Medulla oblongata (tissue), 1 donor: ENCODE measurements around the gene HNRNPD.
A peak's percentile ranks its signal among the peaks of the same experiment; 100 is the strongest.
"Not testable (repeated sequence)": the region's sequence is repeated elsewhere in the genome, so short reads cannot be mapped to it uniquely, and the experiment has no call there.

Source experiments
- DNase-seq: peaks from one replicate; pipeline ENCODE4 v3.0.0-alpha.2; 2015; ENCODE audit errors: extremely low spot score

Gene HNRNPD, protein sequence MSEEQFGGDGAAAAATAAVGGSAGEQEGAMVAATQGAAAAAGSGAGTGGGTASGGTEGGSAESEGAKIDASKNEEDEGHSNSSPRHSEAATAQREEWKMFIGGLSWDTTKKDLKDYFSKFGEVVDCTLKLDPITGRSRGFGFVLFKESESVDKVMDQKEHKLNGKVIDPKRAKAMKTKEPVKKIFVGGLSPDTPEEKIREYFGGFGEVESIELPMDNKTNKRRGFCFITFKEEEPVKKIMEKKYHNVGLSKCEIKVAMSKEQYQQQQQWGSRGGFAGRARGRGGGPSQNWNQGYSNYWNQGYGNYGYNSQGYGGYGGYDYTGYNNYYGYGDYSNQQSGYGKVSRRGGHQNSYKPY

DNA sequence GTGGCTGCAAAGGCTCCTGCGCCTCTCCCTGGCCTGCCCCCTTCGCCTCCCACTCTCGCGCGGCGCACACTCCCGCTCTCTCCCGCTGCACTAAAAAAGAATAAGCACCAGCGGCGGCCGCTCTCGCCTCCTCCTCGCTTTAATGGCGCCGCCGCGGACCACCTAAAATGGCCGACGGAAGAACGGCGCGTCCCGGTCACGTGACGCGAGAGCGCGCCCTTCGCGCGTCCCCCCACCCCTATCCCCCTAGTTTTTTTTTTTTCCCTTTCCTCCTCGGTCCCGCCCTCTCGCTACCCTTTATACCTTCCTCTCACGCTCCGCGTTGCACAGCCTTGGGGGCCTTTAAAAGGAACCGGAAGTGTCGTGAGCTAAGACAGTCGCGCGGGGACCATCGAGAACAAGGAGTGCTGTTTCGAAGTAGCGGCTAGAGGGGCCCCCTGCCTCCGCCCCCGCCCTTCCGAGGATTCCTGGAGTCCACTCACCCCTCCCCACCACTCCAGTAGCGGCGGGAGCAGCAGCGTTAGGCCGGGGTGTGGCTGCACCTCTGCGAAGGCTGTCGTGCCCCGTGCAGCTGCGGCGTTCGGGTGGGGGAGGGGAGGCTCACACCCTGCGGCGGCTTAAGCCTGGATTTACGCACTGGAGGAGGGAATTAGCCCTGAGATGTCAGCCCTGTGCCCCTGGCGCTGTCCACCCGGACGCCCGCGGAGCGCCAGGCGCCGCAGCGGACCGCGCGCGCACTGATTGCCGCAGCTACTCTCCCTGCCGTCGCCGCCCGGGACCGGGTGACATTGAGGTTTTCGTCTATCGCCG is at the start of gene HNRNPD:
HNRNPD (minus strand) TSS at position 176 of the 810 bp plus-strand sequence. CDS start 313 bp downstream, outside the sequence.
- peak; percentile 99 for DNase-seq

DNA sequence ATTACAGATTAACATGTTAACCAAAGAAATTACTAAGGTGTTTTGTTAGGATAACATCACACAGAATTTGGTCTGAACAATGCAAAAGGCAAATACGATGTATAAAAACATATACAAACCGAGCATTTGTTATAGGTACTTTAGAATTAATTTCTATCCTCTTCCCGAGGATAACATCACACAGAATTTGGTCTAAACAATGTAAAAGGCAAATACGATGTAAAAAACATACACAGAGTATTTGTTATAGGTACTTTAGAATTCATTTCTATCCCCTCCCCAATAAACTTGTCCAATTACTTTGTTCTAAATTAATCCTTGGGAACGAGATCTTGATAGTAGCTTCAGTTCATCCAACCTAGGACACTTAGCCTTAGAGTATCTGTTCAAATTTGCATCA is 48.8 kb upstream of the HNRNPD start:
- DNase-seq: no peak

DNA sequence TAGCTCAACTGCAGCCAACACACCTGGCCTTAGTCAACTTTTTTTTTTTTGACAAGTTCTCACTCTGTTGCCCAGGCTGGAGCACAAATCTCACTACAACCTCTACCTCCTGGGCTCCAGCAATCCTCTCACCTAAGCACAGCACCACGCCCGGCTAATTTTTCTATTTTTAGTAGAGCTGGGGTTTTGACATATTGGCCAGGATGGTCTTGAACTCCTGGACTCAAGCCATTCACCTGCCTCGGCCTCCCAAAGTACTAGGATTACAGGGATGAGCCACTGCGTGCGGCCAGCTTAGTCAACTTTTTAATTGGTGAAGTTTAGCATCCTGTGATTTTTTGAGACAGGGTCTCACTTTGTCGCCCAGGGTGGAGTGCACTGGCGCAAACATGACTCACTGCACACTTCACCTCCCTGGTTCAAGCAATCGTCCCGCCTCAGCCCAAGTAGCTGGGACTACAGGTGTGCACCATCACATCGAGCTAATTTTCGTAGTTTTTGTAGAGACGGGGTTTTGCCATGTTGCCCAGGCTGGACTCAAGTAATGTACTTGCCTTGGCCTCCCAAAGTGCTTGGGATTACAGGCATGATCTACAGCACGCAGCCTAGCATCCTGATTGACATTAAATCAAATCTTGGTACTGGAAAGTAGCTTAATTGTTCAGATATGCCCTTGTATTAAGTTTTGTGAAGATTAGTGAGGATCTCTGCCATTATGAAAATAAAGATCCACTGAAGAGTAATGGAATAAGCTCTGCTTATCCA is 48.2 kb upstream of the HNRNPD start:
- no peak for DNase-seq

DNA sequence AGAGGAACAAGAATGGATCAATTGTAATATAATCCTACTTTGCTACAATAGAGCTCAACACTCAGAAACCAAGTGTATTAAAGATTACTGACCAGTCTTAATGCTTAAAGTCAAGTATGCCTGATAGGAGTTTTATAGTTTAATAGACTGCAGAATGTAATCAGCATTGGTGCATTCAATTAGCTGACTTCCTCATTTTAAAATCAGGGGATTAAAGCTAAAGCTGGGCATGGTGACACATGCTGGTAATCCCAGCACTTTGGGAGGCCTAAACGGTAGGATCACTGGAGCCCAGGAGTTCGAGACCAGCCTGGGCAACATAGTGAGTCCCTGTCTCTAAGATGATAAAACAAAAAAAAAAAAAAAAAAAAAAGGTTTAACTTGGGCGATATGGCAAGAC is 45.7 kb upstream of the HNRNPD start:
- no peak for DNase-seq

DNA sequence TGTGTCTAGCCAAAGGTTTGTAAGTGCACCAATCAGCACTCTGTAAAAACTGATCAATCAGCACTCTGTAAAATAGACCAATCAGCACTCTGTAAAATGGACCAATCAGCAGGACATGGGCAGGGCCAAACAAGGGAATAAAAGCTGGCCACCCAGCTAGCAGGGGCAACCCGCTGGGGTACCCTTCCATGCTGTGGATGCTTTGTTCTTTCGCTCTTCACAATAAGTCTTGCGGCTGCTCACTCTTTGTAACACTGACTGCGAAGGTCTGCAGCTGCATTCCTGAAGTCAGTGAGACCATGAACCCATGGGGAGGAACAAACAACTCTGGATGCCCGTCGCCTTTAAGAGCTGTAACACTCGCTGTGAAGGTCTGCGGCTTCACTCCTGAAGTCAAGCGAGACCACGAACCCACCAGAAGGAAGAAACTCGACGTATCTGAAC is 42.2 kb upstream of the HNRNPD start:
- DNase-seq: no peak

DNA sequence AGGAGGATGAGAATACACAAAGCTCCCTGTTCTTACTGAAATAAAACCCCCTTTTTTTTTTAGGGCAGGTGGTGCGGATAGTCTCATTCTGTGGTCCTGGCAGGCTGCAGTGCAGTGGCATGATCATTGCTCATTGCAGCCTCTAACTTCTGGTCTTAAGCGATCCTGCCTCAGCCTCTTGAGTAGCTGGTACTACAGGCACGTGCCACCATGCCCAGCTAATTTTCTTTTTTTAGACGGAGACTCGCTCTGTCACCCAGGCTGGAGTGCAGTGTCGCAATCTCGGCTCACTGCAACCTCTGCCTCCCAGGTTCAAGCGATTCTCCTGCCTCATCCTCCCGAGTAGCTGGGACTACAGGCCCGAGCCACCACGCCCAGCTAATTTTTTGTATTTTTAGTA is 41.3 kb upstream of the HNRNPD start:
- DNase-seq: not testable (repeated sequence)

DNA sequence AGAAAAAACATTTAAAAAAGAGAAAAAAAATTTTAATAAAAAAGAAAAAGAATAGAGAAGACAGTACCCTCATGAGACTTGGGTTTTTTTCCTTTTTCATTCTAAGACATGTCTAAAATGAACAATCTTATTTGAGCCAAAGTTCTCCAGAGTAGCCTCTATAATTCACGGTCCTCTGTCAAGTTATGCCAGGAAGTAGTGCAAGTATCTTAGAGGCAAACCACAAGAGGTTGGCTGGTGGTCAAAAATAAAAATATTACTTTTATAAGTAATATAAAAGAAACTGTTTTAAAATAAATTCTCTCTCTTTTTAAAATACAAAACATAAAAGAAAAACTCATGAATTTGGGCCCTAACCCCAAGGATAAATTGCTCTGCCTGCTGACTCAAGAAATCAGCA is 29.9 kb upstream of the HNRNPD start:
- no peak for DNase-seq

DNA sequence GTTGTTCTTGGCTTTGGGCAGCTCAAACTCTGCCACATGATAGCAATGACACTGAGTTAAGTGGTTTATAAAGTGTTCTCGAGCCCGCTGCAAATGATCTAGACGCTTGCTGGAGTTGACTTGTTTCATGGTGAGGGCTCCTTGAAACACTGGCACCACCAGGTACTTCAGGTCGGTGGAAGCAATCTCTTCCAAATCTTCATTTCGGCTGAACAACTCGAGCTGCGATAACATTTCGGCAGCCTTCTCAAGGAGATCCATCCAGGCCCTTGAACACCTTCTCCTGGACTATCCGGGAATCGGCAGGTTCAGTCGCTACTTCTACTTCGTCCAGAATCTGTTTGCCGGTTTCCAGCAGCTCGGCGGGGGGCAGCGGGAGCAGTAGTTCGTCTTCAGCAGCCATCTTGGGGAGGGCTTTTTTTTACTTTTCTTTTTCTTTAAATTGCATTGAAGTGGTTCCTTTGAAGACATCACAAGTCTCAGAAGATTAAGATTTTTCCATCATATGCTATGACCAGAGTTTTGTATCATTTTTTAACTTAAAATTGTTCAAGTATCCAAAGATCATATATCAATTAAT is 28.5 kb upstream of the HNRNPD start:
- DNase-seq: no peak

DNA sequence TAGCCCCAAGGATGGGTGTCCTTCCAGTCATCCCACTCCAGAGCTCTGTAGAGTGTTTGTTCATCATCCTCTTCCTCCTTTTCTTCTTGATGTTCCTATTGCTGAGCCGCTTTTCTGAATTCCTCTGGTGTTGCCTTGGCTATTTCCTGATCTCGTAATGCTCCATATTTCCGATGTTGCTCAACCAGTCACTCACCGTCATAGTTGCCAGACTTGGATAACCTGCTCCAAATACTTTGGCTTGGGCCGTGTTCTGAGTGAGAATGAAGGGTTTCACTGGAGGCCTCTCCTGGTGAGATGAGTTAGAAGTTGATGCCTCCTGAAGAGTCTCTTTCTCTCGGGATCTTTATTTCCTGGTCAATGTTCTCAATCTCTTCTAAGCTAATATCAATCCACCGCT is 27.8 kb upstream of the HNRNPD start:
- DNase-seq: no peak

DNA sequence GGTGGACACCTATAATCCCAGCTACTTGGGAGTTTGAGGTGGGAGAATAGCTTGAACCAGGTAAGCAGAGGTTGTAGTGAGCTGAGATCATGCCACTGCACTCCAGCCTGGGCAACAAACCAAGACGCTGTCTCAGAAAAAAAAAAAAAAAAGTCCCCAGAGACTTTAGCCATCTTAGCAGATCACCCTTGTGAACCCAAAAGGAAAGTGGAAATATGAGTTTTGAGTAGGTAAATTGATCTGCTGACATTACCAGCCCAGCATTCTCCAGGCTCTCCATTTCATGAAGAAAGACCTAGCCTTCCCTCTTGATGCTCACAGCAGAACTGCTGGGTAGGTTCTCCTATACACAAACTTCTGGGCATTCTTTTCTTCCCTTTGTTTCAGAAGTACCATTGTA is 24.5 kb upstream of the HNRNPD start:
- no peak for DNase-seq

DNA sequence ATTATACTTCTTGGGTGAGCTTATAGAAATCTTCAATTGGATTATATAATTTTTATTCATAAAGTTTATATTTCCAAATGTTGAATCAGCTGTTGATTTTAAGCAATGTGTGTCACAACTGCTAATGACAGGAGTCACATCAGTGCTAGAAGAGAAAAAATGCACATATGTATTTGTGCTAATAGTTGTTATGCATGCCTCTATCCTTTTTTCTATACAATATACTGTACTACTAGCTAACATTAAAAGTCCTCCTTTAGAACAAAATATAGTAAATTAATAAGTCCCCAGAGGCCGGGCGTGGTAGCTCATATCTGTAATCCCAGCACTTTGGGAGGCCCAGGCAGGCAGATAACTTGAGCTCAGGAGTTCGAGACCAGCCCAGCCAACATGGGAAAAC is 23.7 kb upstream of the HNRNPD start:
- DNase-seq: no peak

DNA sequence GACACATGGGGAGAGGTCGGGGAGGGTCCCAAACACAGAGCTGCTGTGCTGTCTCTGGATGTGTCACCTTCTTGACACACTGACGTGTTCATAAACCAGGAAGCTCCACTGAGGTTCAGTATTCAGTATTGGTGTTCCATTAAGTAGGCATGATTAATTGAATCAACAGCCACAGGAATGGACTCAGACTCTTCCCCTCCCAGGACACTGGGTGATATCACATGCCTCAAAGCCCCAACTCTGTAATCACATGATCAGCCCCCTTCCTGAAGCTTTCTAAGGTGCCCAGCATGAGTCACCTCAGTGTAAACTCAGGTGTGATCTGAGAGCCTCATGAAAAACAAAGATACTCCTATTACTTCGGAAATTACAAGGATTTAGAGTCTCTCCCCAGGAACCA is 21.1 kb upstream of the HNRNPD start:
- DNase-seq: no peak

DNA sequence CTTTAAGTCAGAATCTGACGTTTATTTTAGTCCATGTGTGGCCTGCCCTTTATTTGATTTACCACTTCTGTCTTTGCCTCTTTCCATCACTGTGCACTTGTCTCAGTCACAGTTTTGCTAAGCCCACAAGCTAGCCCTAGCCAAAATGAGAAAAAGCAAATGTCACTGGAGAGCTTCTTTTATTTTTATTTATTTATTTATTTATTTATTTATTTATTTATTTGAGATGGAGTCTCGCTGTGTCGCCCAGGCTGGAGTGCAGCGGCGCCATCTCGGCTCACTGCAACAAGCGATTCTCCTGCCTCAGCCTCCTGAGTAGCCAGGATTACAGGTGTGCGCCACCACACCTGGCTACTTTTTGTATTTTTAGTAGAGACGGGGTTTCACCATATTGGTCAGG is 16.3 kb upstream of the HNRNPD start:
- DNase-seq: not testable (repeated sequence)

DNA sequence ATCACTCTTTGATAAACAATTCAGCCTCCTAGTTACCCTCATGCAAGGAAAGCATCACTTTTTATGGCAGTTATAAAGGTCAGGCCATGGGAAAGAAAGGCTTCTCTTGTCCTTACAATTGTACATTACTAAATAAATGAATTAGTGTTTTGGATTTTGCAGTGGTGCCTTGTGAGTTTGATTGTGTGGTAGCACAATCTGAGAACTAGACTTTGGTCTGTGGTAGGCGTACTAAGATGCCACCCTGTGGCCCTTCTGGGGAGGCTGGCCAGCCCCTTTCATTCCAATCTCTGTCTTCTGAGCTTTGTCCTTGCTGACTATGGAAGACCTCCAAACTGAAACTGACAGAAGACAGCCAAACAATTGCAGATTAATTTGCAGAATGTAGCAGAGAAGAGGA is 14.6 kb upstream of the HNRNPD start:
- peak; percentile 25 for DNase-seq

DNA sequence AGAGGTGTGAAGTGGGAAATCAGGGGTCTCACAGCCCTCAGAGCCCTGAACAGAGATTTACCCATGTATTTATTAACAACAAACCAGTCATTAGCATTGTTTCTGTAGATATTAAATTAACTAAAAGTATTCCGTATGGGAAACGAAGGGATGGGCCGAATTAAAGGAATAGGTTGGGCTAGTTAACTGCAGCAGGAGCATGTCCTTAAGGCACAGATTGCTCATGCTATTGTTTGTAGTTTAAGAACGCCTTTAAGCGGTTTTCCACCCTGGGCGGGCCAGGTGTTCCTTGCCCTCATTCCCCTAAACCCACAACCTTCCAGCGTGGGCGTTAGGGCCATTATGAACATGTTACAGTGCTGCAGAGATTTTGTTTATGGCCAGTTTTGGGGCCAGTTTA is 12.5 kb upstream of the HNRNPD start:
- not testable (repeated sequence) for DNase-seq

DNA sequence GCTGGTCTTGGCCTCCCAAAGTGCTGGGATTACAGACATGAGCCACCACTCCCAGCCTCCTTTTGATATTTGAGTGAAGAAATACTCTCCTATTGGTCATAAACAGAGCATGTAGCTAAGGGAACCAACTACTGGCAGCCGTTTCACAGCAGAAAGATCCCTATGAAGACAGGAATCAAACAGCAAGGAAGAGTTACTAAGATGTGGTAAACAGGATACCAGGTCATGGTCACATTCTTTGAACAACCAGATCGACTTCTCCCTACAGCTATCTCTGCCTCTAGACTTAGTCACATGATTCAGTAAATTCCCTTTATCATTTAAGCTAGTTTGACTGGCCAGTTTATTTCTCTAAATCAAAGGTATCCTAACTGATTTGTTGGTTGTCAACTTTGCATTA is 9.0 kb upstream of the HNRNPD start:
- no peak for DNase-seq

DNA sequence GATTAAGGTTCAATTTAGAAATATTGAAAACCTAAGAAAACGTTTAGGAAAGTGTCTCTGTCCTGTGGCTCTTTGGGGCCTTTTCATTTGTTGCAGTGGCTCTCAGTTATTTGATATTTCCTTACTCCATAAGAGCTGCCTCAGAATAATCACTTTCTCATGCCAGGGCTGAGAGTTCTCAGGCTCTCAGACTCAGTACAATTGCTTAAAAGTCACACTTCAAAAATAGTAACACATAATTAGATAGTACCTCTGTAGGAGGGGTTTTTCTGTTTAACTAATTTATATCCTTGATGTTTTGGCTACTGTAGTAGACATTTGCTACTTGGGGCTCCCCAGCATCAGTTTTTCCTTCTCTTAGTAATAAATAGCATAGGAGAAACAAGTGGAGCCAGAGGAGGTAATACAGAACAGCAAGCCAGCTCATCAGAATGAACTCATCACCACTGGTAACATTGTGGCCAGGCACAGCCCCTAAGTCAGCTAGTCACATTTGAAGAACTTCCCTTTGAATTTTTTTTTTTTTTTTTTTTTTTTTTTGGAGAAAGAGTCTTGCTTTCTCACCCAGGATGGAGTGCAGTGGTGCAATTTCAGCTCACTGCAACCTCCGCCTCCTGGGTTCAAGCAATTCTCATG is 8.0 kb upstream of the HNRNPD start:
- no peak for DNase-seq

DNA sequence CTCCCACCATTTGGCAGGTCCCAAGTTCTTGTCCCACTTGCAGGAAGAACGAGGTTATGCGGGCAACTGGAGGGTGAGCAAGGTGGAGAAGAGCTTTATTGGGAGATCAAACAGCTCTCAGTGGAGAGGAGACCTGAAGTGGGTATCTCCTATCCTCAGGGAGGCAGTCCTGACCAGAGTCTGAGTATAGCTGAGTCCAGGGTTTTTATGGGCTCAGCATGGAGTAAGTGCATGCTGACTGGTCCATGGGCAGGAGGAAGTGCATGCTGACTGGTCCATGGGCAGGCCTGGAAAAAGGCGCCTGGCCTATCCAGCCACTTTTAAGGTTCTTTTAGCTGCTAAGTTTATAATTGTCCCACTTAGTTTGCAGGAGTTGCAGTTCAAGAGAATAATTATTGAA is 7.4 kb upstream of the HNRNPD start:
- DNase-seq: no peak

DNA sequence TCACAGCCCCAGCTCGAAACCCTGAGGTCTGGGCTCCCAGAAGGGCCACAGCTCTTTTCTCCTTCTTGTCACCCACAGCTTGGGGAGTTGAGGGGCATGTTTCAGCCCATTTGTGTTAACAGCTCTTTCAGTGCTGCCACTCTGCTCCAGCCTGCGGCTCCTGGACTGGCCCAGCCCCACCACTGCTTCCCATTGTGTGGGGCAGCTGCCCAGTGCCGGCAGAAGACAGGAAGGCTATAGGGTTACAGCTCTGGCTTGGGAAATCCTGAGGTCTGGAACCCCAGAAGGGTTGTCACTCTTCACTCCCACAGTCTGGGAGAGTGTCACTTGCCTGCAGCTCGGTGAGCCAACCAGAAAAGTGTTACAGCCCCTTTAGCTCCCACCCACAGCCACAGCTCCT is 7.0 kb upstream of the HNRNPD start:
- DNase-seq: no peak

DNA sequence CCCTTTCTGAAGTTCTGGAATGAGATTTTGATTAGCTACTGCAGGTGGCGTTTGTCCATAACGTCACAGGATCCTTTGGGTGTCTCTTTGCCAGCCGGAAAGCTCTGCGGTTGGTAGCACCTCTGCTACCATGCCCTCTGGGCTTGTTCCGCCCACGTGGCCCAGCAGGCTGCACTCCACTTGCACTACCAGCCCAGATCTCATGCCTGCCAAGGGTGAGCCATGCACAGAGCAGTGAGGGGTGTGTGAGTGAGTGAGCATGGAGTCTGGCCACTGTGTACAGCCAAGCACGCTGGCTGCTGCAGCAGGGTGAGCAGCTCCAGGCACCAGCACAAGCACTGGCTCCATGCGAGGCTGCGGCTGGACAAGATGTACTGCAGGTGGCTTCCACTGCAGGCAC is 6.6 kb upstream of the HNRNPD start:
- DNase-seq: peak; percentile 43

DNA sequence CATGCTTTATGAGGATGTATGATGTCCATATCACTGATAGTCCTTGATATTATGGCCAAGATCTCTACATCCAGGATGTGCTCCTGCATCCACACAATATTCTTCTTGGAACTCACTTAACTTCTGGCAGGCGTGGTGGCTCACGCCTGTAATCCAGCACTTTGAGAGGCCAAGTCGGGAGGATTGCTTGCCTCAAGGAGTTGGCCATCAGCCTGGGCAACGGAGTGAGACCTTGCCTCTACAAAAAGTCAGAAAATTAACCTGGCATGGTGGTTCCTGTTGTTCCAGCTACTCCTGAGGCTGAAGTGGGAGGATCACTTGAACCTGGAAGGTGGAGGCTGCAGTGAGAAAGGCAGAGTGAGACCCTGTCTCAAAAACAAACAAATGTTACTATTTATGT is 2.3 kb upstream of the HNRNPD start:
- DNase-seq: no peak

DNA sequence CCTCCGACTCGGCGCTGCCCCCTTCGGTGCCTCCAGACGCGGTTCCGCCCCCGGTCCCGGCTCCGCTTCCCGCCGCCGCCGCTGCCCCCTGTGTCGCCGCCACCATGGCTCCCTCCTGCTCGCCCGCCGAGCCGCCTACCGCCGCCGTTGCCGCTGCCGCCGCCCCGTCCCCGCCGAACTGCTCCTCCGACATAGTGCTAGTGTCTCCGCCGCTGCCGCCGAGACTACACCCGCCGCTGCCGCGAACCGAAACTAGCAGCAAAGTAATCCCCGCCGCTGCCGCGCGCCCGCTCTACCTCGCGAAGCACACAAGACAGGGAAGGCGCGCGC is 340 bp downstream of the HNRNPD start:
- no peak for DNase-seq
